ENCODE measurements around the gene ARL2BP.

ARL2BP gene

GRCh38 chr16:57300387-57301125 lies 55.5 kb downstream of the ARL2BP start:
- peak; percentile 96 for TF ChIP-seq CTCF (IDR thresholded peaks at IDR 0.05)

- TF ChIP-seq CTCF (IDR thresholded peaks at IDR 0.05), result no peak
These were observed 56.2 kb downstream of the ARL2BP start for GRCh38 chr16:57301126-57301817.
